Loucy (cell line): Measurements from ENCODE around the gene SLCO4A1.
A peak's percentile ranks its signal among the peaks of the same experiment; 100 is the strongest.

Experiments used
- H2AFZ ChIP-seq: fragments of 200-600 bp; sonication (generic); 2 replicates; pipeline ENCODE4 v1.6.0; 2016; ENCODE audit warnings: antibody characterized with exemption, mild to moderate bottlenecking, low read length, moderate library complexity
- H3F3A ChIP-seq: fragments of 200-600 bp; 2 replicates; pipeline ENCODE4 v1.6.0; 2016; ENCODE audit warnings: antibody characterized with exemption, low read depth, mild to moderate bottlenecking
- H3K27me3 ChIP-seq: fragments of 200-600 bp; sonication (generic); 2 replicates; pipeline ENCODE4 v1.6.1; 2014; ENCODE audit warnings: low read length, mild to moderate bottlenecking; ENCODE audit not compliant: insufficient read depth, poor library complexity, severe bottlenecking
- H3K36me3 ChIP-seq: fragments of 200-600 bp; sonication (generic); 2 replicates; pipeline ENCODE4 v1.6.1; 2016; ENCODE audit warnings: low read length; ENCODE audit not compliant: insufficient read depth
- H3K4me1 ChIP-seq: fragments of 200-600 bp; sonication (generic); 2 replicates; pipeline ENCODE4 v1.5.1; 2014; ENCODE audit warnings: low read length, mild to moderate bottlenecking; ENCODE audit not compliant: insufficient read depth, poor library complexity, severe bottlenecking
- H3K4me2 ChIP-seq: fragments of 200-600 bp; sonication (generic); 2 replicates; pipeline ENCODE4 v1.6.0; 2014; ENCODE audit warnings: antibody characterized with exemption, low read length, low read depth, mild to moderate bottlenecking; ENCODE audit not compliant: poor library complexity, severe bottlenecking
- H3K4me3 ChIP-seq: fragments of 200-600 bp; sonication (generic); 2 replicates; pipeline ENCODE4 v1.5.1; 2014; ENCODE audit warnings: low read length, mild to moderate bottlenecking, mixed read lengths; ENCODE audit not compliant: poor library complexity, severe bottlenecking
- H3K79me2 ChIP-seq: fragments of 200-600 bp; sonication (generic); 2 replicates; pipeline ENCODE4 v1.6.1; 2014; ENCODE audit warnings: low read length; ENCODE audit not compliant: insufficient read depth
- H3K9ac ChIP-seq: fragments of 200-600 bp; sonication (generic); 2 replicates; pipeline ENCODE4 v1.6.0; 2014; ENCODE audit warnings: mild to moderate bottlenecking, low read depth, low read length, moderate library complexity; ENCODE audit not compliant: poor library complexity, severe bottlenecking
- H3K9me2 ChIP-seq: fragments of 200-600 bp; sonication (generic); replicated peaks from 2 replicates; pipeline ENCODE4 v1.6.1; 2016; ENCODE audit warnings: low read depth, low read length, mixed read lengths
- H3K9me3 ChIP-seq: fragments of 200-600 bp; sonication (generic); 2 replicates; pipeline ENCODE4 v1.6.1; 2014; ENCODE audit warnings: mild to moderate bottlenecking, antibody characterized with exemption, low read length, low read depth; ENCODE audit not compliant: insufficient read depth
- H4K20me1 ChIP-seq: fragments of 200-600 bp; sonication (generic); 2 replicates; pipeline ENCODE4 v1.6.0; 2014; ENCODE audit warnings: antibody characterized with exemption, low read length, mild to moderate bottlenecking; ENCODE audit not compliant: insufficient read depth, poor library complexity, severe bottlenecking
- CTCF ChIP-seq: fragments of 200-600 bp; sonication (generic); conservative IDR thresholded peaks from 2 replicates; pipeline ENCODE4 v1.5.1; 2014; ENCODE audit warnings: mild to moderate bottlenecking, antibody characterized with exemption, low read length
- EZH2phosphoT487 ChIP-seq: fragments of 200-600 bp; IDR thresholded peaks from 2 replicates; pipeline ENCODE4 v1.6.1; 2018; ENCODE audit warnings: antibody characterized with exemption, mild to moderate bottlenecking, moderate library complexity, borderline replicate concordance

The SLCO4A1 gene

GRCh38 chr20:62618611-62619529 lies 23.4 kb upstream of the SLCO4A1 start:
- H3K9me3 ChIP-seq = no peaks in the 10 kb centered on the region
- H3K36me3 ChIP-seq = no peaks in the 10 kb centered on the region
- H3K4me3 ChIP-seq = no peak overlapping the region
- H3K27me3 ChIP-seq = no peaks in the 10 kb centered on the region
- no peaks in the 10 kb centered on the region for H4K20me1 ChIP-seq
- H3F3A ChIP-seq = 0 out of 2 replicates have a peak, but pooled peaks cover 3% of the 10 kb centered on the region
- peaks cover 47% of the 10 kb centered on the region for H3K4me1 ChIP-seq
- H3K4me2 ChIP-seq = peak overlapping the region; percentile 42
- no peaks in the 10 kb centered on the region for H3K9me2 ChIP-seq
- peak overlapping the region; percentile 44 for H3K9ac ChIP-seq
- no peak for TF ChIP-seq EZH2phosphoT487
- TF ChIP-seq CTCF = no peak
- H3K79me2 ChIP-seq = no peaks in the 10 kb centered on the region
- H2AFZ ChIP-seq = no peak overlapping the region

DNA sequence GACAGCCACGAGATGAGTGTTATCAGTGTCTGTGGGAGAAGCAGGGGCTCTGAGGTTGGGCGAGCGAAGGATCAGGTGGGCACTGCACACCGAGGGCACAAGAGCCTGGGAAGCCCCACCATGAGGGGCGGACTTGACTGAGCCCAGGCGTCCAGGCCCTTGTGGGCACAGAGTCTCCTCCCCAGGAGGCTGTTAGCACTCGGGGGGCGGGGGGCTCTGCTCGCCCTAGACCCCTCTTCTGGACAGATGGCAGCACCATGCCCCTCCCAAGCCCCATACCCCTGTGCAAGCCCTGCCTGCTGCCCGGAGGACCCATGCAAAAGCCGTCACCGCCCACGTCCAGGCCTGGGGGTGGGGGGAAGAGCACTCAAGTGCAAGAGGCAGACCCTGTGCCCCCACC lies 21.7 kb upstream of the SLCO4A1 start:
- Histone ChIP-seq H3K4me3 (no peak overlapping the region), H4K20me1 (no peaks in the 10 kb centered on the region), H3K27me3 (no peaks in the 10 kb centered on the region), H3K36me3 (no peaks in the 10 kb centered on the region), H3K4me2 (no peak overlapping the region), H3K9me2 (no peaks in the 10 kb centered on the region), H2AFZ (no peak overlapping the region), H3K4me1 (peaks cover 58% of the 10 kb centered on the region), H3F3A (0 out of 2 replicates have a peak, but pooled peaks cover 3% of the 10 kb centered on the region), H3K9ac (no peak overlapping the region), H3K9me3 (no peaks in the 10 kb centered on the region), H3K79me2 (no peaks in the 10 kb centered on the region)
- TF ChIP-seq CTCF (no peak), EZH2phosphoT487 (no peak)

- Histone ChIP-seq H2AFZ (no peak overlapping the region), H4K20me1 (no peaks in the 10 kb centered on the region), H3K9me3 (no peaks in the 10 kb centered on the region), H3K27me3 (no peaks in the 10 kb centered on the region), H3F3A (0 out of 2 replicates have a peak, but pooled peaks cover 3% of the 10 kb centered on the region), H3K9me2 (no peaks in the 10 kb centered on the region), H3K36me3 (no peaks in the 10 kb centered on the region), H3K4me1 (peaks cover 56% of the 10 kb centered on the region), H3K4me2 (peak overlapping the region; percentile 95), H3K79me2 (no peaks in the 10 kb centered on the region), H3K9ac (peak overlapping the region; percentile 80), H3K4me3 (no peak overlapping the region)
- no peak for TF ChIP-seq CTCF
- no peak for TF ChIP-seq EZH2phosphoT487
Measured at GRCh38 chr20:62621251-62622110, 20.8 kb upstream of the SLCO4A1 start.
